ENCODE data around the gene GRIK5. TPM values are rescaled to one million over a fixed set of nuclear protein-coding genes. Genes with fewer than 3 reads are reported as not detected.

Gene GRIK5
- total and polyA plus RNA-seq, 2 of the 8 experiments (the other 6 are each of a cell fraction or from before 2014, with no cell fraction given): 17.8 to 42.9 TPM

DNA sequence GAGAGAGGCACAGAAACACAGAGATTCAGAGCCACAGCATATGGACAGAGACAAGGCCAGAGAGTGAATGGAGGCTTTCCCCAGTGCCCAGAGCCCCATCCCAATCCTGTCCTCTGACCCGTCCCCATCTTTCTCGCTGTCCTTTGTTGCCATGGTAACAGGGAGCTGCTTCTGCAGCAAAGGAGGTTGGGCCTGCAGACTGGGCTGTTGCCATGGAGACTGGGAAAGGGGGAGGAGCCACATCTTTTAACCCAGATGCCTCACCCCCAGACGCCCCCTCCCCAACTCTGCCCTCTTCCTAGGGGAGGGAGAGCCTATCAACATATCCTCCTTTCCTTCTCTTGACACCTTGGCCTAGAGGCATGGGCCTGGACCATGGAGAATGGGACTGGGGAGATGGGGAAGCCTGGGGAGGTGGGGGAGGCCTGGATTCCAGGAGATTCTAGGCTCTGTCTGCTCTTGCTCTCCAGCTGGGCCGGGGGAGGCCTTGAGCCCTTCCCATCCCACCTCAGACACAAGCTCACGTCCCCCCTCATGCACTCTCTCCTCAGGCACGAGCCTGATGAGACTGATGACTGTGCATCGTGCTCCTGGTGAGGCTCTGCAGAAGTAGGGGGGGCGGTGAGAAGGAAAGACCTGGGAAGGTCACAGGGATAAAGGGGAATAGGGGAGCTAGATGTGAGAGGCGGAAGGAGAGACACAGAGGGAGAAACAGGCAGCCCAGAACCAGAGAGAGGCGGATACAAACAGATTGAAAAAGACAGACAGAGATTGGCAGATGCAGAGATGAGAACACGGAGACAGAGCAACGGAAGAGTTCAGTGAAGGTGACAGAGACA, 73.8 kb downstream of the GRIK5 start:
- no peak overlapping the region for H3K18ac ChIP-seq (ENCODE audit: extremely low read depth, low read length)
- no peaks in the 10 kb centered on the region; a peak in 1 of 8 replicates for H3K36me3 ChIP-seq (ENCODE audit: control insufficient read depth in 2 of 4, insufficient read depth in 4 of 4, low read length in 3 of 4)
- H3K23ac ChIP-seq (ENCODE audit: insufficient read length): no peak overlapping the region
- no peak overlapping the region for H2BK12ac ChIP-seq (ENCODE audit: low read depth, low read length)
- peaks cover 0 to 23% (median 11%) of the 10 kb centered on the region in 4 experiments; a peak in 6 of 7 replicates for H3K4me1 ChIP-seq (replicated peaks in 1 of 4; ENCODE audit: control insufficient read depth in 3 of 4, insufficient read depth in 4 of 4, low read length in 3 of 4)
- no peak overlapping the region for H2BK120ac ChIP-seq (replicated peaks; ENCODE audit: low read depth, low read length)
- H3K4me2 ChIP-seq (ENCODE audit: insufficient read depth in 1 of 2, low read depth in 2 of 2, low read length in 2 of 2): no peak overlapping the region; a peak in 1 of 4 replicates
- no peak overlapping the region for H3K56ac ChIP-seq (replicated peaks; ENCODE audit: insufficient read length, low read depth, low read length)
- no peak overlapping the region for H2AFZ ChIP-seq (ENCODE audit: low read length)
- no peak overlapping the region for H4K8ac ChIP-seq (ENCODE audit: extremely low read depth, insufficient read depth, low read length)
- ChIA-PET POLR2A (ENCODE audit: partially characterized antibody) (interaction anchor here (0.6 to 0.8 kb wide), 4 partner anchors 13 to 109 kb away, joined by 3 read pairs; no protein-coding TSS in a partner anchor), CTCF (ENCODE audit: partially characterized antibody) (interaction anchor here (0.8 to 2.3 kb wide), 10 partner anchors 9 to 533 kb away, joined by 3 to 10 read pairs (median 6); no protein-coding TSS in a partner anchor)
- H3K9ac ChIP-seq (replicated peaks in 1 of 4; ENCODE audit: extremely low read depth in 1 of 4, low read depth in 3 of 4, low read length in 3 of 4): no peak overlapping the region; a peak in 1 of 7 replicates
- no peaks in the 10 kb centered on the region for H3K79me1 ChIP-seq (ENCODE audit: low read depth, low read length)
- H3K27me3 ChIP-seq (replicated peaks in 1 of 4; ENCODE audit: control insufficient read depth in 3 of 4, extremely low read depth in 1 of 4, insufficient read depth in 3 of 4, low read length in 3 of 4): peaks cover 13 to 71% (median 62%) of the 10 kb centered on the region in 4 experiments
- DNase-seq (ENCODE audit: low read depth in 1 of 2, low spot score in 2 of 2): peak in 1 of 2 experiments; percentile 78
- no peak overlapping the region for H2BK15ac ChIP-seq (ENCODE audit: low read length)
- no peak overlapping the region for H3K14ac ChIP-seq (ENCODE audit: insufficient read length)
- TF ChIP-seq KDM1A (IDR thresholded peaks at IDR 0.05; ENCODE audit: borderline replicate concordance, low read length) (no peak), SIN3A (conservative IDR thresholded peaks at IDR 0.05 in 1 of 2, IDR thresholded peaks at IDR 0.05 in 1 of 2; ENCODE audit: low read depth in 1 of 2, low read length in 2 of 2) (peak in 1 of 2 experiments; percentile 74; a peak in 1 of 4 replicates), ASH2L (IDR thresholded peaks at IDR 0.05; ENCODE audit: low read length) (no peak), RFX5 (IDR thresholded peaks at IDR 0.05; ENCODE audit: borderline replicate concordance, low read depth, low read length) (peak; percentile 85), TCF12 (IDR thresholded peaks at IDR 0.05; ENCODE audit: low read depth, low read length) (no peak)
- 56% methylated on average over 11 of the region's 12 CpGs; no CpG with 5 or more reads in 1 of the 2 experiments for WGBS, 2 experiments (ENCODE audit: extremely low coverage in 1 of 2, insufficient coverage in 1 of 2, insufficient read length in 1 of 2, insufficient replicate concordance in 2 of 2, low coverage in 1 of 2, low lambda C conversion rate in 2 of 2, missing lambda C conversion rate in 1 of 2)
- H3K9me3 ChIP-seq (ENCODE audit: insufficient read depth in 2 of 2, low read depth in 1 of 2, low read length in 1 of 2): no peaks in the 10 kb centered on the region
- H2BK20ac ChIP-seq (ENCODE audit: low read length): no peak overlapping the region
- no peak overlapping the region for H4K5ac ChIP-seq (ENCODE audit: insufficient read length, low read depth, low read length)
- no peak overlapping the region for H3K27ac ChIP-seq (ENCODE audit: low read depth, low read length)
- H3K79me2 ChIP-seq (ENCODE audit: control insufficient read depth in 1 of 2, insufficient read depth in 2 of 2, low read length in 2 of 2): no peaks in the 10 kb centered on the region
- peaks cover 21% of the 10 kb centered on the region; the same call in 1 of the 2 replicates for H3K23me2 ChIP-seq (ENCODE audit: low read depth, low read length)
- no peak overlapping the region for H2AK5ac ChIP-seq (ENCODE audit: low read depth, low read length)
- FAIRE-seq: no peak
- no peak overlapping the region for H3K4me3 ChIP-seq (ENCODE audit: extremely low read depth in 1 of 4, insufficient read depth in 2 of 4, low read depth in 3 of 4, low read length in 4 of 4)
- no peak overlapping the region for H2BK5ac ChIP-seq (ENCODE audit: low read depth, low read length)
- no peak overlapping the region for H3K4ac ChIP-seq (replicated peaks; ENCODE audit: insufficient read length, low read depth, low read length)
- H4K20me1 ChIP-seq (replicated peaks in 1 of 2; ENCODE audit: control insufficient read depth in 1 of 2, insufficient read depth in 2 of 2, low read length in 2 of 2): peaks cover 11 to 23% of the 10 kb centered on the region in 2 experiments
- no peak overlapping the region for H4K91ac ChIP-seq (replicated peaks; ENCODE audit: insufficient read length, low read length)
